Activated CD8-positive, alpha-beta memory T cell treated with anti-CD3 and anti-CD28 coated beads, Interleukin-2, amount 50 U/mL, for 4 hours (primary cell): ENCODE results near the gene ATP6V0E2.

Experiments
- DNase-seq: peaks from one replicate; pipeline ENCODE4 v3.0.0-alpha.2; 2020

ATP6V0E2 gene

GRCh38 chr7:149864023-149864422, 9.7 kb upstream of the ATP6V0E2 start:
- DNase-seq: no peak

DNA sequence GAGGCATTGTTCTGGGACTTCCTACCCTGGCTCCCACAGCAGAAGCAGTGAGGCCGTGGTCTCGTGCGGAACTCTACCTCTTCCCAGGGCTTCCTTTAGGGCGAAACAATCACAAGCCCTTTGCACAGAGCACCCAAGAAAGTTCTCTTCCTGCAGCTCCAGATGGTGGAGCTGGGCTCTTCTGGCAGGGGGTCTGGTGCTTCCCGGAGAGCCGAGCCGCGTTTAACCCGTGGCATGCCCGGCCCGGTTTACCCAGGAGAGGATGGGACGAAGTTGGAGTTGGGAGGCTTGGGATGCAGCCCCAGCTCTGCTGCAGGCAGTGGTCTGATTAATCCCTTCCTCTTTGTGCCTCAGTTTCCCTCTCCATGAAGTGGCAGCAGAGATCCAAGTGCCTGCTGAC, 9.0 kb upstream of the ATP6V0E2 start:
- no peak for DNase-seq

- peak; percentile 53 for DNase-seq
Measured at GRCh38 chr7:149865437-149865836, 8.3 kb upstream of the ATP6V0E2 start.

DNA sequence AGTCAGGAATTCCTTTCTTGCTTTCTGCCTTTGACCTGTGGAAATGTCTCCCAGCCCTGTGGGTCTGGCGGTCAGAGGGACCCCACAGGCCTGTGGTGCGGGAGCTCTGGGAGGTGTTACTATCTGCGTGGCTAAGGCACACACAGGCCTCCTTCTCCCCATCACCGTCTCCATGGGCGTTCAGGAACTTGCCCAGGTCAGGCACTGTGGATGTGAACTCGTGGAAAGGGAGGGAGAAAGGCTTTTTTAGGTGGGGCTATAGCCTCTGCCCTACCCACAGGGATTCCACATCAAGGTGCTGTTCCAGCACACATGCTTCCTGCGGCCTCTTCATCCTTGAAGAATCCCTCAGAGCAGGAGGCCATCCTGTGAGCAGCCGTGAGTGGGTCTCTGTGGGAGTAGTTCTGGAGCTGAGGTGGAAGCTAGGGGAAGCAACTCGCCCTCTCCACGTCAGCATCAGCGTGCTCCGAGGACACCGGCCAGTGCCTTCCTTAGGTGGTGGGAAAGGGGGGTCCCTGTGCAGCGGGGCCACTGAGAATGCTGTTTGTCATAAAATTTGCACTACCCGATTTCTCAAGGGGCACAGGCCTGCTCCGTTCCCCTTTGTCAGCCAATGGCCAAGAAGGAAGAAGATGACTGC, 7.5 kb upstream of the ATP6V0E2 start:
- DNase-seq: no peak

DNA sequence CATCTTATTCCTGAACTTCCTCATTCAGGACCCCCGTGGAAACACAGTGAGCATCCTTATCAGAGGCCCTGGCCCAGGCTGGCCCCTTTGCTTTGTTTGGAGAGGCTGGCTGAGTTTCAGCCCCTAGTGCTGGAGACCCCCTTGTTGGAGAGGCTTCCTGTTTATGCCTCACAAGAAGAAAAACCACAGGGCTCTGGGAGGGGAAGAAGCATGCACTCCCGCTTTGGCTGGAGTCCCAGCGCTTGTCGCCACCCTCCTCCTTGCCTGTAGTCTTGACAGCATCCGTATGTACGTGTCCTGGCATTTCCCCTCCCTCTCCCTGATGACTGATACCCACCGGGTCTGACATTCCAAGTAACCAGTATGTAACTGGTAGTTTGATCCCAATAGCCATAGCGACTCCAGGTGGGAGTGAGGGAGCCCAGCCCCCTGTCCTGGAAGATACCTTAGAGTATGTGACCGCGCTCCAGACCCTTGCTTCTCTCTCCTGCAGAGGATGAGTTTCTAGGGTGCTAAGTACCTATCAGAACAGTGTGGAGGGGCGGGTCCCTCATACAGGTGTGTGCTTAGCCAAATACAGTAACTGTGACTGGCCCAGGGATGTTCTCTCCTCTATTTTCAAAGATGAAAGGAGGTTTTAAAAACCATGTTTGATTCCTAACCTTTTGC, 6.9 kb upstream of the ATP6V0E2 start:
- DNase-seq: no peak

- no peak for DNase-seq
Measured at GRCh38 chr7:149867762-149868622, 5.8 kb upstream of the ATP6V0E2 start.

- no peak for DNase-seq
Measured at GRCh38 chr7:149868623-149869290, 5.0 kb upstream of the ATP6V0E2 start.

- no peak for DNase-seq
Measured at GRCh38 chr7:149869291-149869650, 4.5 kb upstream of the ATP6V0E2 start.

DNA sequence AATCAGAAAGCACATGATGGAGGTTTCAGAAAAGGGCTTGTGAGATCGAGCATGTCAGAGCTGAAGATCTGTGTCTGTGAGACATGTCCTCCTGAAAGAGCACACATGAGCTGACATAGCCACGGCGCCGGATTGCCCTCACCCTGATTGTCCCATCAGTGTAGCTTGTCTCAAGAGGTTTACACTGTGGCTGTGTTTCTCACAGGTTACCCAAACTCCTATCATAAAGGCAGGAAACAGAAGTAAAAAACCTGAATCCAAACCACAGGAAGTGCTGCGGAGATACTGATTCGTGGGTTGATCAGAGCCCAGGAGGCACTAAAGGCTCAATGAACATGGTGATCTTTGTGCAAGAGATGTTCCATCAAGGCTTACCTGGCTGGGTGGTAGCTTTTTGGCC, 3.9 kb upstream of the ATP6V0E2 start:
- DNase-seq: no peak

GRCh38 chr7:149870274-149870673, 3.5 kb upstream of the ATP6V0E2 start:
- DNase-seq: no peak

GRCh38 chr7:149870701-149871483, 2.9 kb upstream of the ATP6V0E2 start:
- no peak for DNase-seq

DNA sequence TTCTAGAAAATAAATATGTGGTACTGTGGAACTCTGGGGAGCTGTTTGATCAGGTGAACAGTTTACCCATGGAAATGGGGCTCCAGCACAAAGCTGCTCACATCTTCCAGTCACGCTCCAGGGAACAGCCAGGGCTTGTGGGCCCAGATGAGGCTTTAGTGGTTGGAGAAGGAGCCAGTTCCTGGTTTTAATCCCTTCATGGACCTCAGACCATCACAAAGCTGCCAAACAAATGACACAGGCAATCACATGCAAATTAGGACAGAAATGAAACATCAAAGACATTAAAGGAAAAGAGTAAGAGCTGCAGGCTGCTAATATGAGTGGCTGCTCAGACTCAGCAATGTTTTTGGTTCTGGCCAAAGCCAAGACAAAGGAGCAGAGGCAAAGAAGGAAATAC, 2.2 kb upstream of the ATP6V0E2 start:
- no peak for DNase-seq

DNA sequence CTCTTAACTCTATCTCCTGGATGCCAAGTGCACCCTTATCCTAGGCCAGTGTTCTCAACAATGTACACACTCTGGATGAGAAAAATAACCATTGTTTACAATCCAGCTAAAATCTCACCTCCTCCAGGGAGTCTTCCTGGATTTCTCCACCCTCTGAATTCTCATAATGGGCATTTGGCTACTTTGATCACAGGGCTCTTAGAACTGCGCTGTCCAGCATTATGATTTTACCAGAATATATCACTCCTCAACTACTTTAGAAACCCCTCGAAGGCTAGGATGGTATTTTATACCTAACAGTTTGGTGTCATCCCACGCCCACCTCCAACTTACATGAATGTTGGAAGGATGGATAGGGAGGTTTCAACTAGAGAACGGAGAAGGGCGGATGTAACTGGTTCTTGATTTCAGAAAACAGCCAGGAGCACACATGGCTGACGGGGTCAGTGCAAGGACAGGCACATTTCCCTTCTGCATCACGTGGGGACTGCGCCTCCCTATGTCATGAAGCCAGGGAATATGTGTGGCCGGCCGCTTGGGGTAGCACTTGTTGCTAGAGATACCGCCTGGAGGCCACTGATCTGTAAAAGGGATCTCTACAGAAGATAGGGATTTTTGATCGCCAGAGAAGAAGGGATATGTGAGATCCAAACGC, 1.2 kb upstream of the ATP6V0E2 start:
- DNase-seq: no peak

GRCh38 chr7:149873970-149874643, 338 bp downstream of the ATP6V0E2 start:
- peak; percentile 35 for DNase-seq

DNA sequence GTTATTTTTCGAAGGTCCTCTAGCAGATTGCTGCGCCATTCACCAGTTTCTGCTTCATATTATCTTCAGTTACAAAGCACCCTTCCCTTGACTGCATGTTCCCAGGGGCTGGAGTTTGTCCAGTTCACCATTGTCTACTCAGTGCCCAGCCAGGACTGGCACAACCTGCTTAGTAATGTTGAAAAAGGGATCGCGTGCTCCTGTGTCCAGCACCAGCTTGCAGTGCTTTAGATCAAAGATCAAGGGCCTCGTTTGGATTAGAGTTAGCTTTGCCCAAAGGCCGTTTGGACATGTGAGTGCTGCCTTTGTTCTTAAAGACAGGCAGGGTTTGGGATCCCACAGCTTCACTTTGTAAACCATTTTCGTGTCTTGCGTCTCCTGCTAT, 867 bp downstream of the ATP6V0E2 start:
- no peak for DNase-seq

GRCh38 chr7:149875396-149875795, 1.6 kb downstream of the ATP6V0E2 start:
- no peak for DNase-seq

DNA sequence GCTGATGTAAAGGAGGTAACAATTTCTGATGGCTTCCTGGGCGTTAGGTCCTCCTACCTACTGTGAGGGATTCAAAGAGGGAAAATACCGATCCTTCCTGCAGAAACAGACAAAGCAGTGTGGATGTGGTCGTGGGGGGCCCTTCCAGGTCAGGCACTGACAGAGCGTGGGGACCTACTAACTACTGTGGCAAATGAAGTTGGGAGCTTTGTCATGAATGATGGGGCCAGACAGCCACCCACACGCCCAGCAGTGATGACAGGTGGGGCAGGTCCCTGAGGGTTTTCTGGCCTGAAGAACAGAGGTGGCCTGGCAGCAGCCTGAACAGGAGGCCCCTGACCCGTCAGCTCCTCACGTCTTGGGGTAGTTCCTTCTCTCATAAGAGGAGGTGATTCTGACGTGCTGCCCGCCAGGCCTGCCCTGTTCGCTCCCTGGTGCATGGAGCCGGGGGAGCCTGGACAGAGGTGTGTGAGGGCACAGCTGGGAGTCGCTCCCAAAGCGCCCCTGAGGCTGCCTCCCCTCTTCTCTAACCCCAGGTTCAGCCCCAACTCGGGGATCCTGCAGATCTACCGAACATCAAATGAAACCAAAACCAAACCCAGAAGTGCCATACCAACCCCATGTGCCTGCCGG, 4.2 kb downstream of the ATP6V0E2 start:
- no peak for DNase-seq

DNA sequence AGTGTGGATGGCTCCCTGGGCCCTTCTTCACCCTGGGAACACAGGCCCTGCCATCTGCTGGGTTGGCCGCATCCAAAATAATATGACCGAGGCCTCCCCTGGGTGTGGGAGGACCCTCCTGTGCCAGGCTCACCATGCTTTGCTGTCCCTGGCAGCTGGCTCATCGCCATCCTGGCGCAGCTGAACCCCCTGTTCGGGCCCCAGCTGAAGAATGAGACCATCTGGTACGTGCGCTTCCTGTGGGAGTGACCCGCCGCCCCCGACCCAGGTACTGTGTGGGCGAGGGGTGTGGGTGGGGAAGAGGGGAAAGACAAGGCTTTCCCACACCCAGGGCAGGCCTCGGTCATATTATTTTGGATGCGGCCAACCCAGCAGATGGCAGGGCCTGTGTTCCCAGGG, 4.8 kb downstream of the ATP6V0E2 start:
- peak; percentile 6 for DNase-seq

DNA sequence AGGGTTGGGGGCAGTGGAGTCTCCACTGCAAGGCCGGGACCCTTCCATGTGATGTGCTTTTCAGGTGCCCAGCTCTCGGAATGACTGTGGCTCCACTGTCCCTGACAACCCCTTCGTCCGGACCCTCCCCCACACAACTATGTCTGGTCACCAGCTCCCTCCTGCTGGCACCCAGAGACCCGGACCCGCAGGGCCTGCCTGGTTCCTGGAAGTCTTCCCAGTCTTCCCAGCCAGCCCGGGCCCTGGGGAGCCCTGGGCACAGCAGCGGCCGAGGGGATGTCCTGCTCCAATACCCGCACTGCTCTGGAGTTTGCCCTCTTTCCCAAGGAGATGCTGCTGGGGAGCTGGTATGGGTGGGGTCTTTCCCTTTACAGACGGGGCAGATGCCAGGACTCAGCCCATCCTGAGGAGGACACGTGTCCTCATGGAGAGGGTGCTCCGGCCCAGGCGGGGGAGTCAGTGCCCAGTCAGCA, 5.5 kb downstream of the ATP6V0E2 start:
- DNase-seq: peak; percentile 13

DNA sequence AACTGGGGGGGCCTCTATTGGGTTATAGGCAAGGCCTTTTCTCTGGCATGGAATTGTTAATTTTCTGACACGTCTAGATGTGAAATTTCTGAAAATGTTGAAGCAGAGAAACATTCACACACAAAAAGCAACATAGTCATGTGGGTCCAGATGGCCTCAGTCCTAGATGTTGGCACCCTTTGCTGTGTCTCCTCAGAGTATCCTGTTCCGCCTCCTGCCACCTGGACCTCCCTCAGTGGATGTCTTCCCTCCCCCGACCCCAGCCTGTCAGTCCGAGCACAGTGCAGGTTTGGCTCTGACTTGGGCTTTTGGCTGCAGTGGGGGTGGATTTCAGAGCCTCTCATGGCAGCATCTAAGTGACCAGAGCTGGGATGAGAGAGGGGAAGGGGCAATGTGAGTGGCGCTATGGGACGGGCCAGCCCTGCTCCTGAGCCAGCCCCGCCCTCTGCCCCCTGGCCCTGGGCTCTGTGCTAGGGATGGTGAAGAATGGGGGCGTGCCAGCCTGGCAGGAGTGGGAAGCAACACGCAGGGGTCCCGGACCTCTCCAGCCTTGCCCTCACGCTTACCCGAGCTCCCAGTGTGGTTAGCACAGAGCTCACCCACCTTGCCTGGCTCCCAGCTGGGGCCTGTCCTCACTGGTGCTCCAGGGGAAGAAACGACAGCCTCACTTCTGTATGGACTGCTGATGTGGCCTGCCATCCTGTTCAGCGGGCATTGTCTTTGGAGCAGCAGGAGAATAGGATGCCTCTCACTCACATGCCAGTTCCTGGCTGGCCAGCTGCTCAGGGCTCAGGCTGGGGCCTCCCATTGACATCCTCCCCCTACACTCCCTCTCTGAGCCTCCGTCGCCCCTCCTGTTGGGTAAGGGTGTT, 6.2 kb downstream of the ATP6V0E2 start:
- DNase-seq: peak; percentile 8
